H9 (cell line): ENCODE results near the gene CDH4. TPM values are rescaled to one million over a fixed set of nuclear protein-coding genes. Genes with fewer than 3 reads are reported as not detected.

Experiments
- DNase-seq: peaks from one replicate; pipeline ENCODE4 v3.0.0-alpha.2; 2017
- H2AFZ ChIP-seq: one replicate; pipeline ENCODE4 v1.6.1; 2013; ENCODE audit warnings: mild to moderate bottlenecking, low read length, control low read depth, moderate library complexity
- H2AK5ac ChIP-seq: 2 replicates; pipeline ENCODE4 v1.6.1; 2013; ENCODE audit warnings: low read length, control low read depth, mixed read lengths; ENCODE audit not compliant: insufficient read length
- H2BK120ac ChIP-seq: one replicate; pipeline ENCODE4 v1.6.1; 2013; ENCODE audit warnings: low read depth, mild to moderate bottlenecking, low read length, control low read depth, inconsistent platforms; ENCODE audit not compliant: poor library complexity, severe bottlenecking
- H2BK12ac ChIP-seq: 2 replicates; pipeline ENCODE4 v1.6.1; 2013; ENCODE audit warnings: low read length, control low read depth, mixed read lengths, low read depth; ENCODE audit not compliant: insufficient read length
- H2BK15ac ChIP-seq: 2 replicates; pipeline ENCODE4 v1.6.1; 2013; ENCODE audit warnings: low read depth, low read length, control low read depth
- H2BK20ac ChIP-seq: one replicate; pipeline ENCODE4 v1.6.1; 2013; ENCODE audit warnings: low read depth, mild to moderate bottlenecking, low read length, control low read depth, inconsistent platforms; ENCODE audit not compliant: poor library complexity, severe bottlenecking
- H2BK5ac ChIP-seq: 2 replicates; pipeline ENCODE4 v1.6.1; 2013; ENCODE audit warnings: low read length, control low read depth, mixed read lengths; ENCODE audit not compliant: insufficient read length
- H3K14ac ChIP-seq: 2 replicates; pipeline ENCODE4 v1.6.1; 2013; ENCODE audit warnings: low read length, control low read depth; ENCODE audit not compliant: insufficient read depth
- H3K18ac ChIP-seq: 2 replicates; pipeline ENCODE4 v1.6.1; 2013; ENCODE audit warnings: low read depth, mild to moderate bottlenecking, mixed read lengths, low read length, control low read depth; ENCODE audit not compliant: insufficient read length
- H3K23ac ChIP-seq: 2 replicates; pipeline ENCODE4 v1.6.1; 2013; ENCODE audit warnings: low read length, control low read depth, mixed read lengths, low read depth; ENCODE audit not compliant: insufficient read length
- H3K23me2 ChIP-seq: 2 replicates; pipeline ENCODE4 v1.6.1; 2013; ENCODE audit warnings: low read depth, mild to moderate bottlenecking, mixed read lengths, low read length, control low read depth; ENCODE audit not compliant: insufficient read length, poor library complexity, severe bottlenecking
- H3K27ac ChIP-seq: 2 replicates; pipeline ENCODE4 v1.5.1; 2013; ENCODE audit warnings: low read length, control low read depth, mixed read lengths, low read depth; ENCODE audit not compliant: insufficient read length
- H3K27me3 ChIP-seq: 2 replicates; pipeline ENCODE4 v1.6.1; 2013; ENCODE audit warnings: low read length, control low read depth, inconsistent platforms; ENCODE audit not compliant: insufficient read depth
- H3K4ac ChIP-seq: 2 replicates; pipeline ENCODE4 v1.6.1; 2013; ENCODE audit warnings: low read depth, mild to moderate bottlenecking, control low read depth, inconsistent platforms, low read length, moderate library complexity
- H3K4me1 ChIP-seq: 2 replicates; pipeline ENCODE4 v1.6.1; 2013; ENCODE audit warnings: low read length, control low read depth, inconsistent platforms; ENCODE audit not compliant: insufficient read depth
- H3K4me2 ChIP-seq: 2 replicates; pipeline ENCODE4 v1.6.1; 2013; ENCODE audit warnings: low read length, control low read depth, mixed read lengths; ENCODE audit not compliant: insufficient read length, insufficient read depth
- H3K56ac ChIP-seq: 2 replicates; pipeline ENCODE4 v1.6.1; 2013; ENCODE audit warnings: low read depth, mild to moderate bottlenecking, mixed read lengths, low read length, control low read depth; ENCODE audit not compliant: insufficient read length
- H3K79me1 ChIP-seq: 2 replicates; pipeline ENCODE4 v1.6.1; 2013; ENCODE audit warnings: low read depth, mild to moderate bottlenecking, moderate library complexity, low read length, control low read depth, inconsistent platforms; ENCODE audit not compliant: insufficient read depth, poor library complexity, severe bottlenecking
- H3K79me2 ChIP-seq: 2 replicates; pipeline ENCODE4 v1.6.1; 2013; ENCODE audit warnings: low read length, control low read depth, inconsistent platforms; ENCODE audit not compliant: insufficient read depth
- H3K9ac ChIP-seq: 2 replicates; pipeline ENCODE4 v1.6.1; 2013; ENCODE audit warnings: low read length, control low read depth, mixed read lengths; ENCODE audit not compliant: insufficient read length; ENCODE audit errors: extremely low read depth
- H3K9me3 ChIP-seq: one replicate; pipeline ENCODE4 v1.6.1; 2013; ENCODE audit warnings: low read depth, low read length, inconsistent platforms; ENCODE audit not compliant: control insufficient read depth
- H3T11ph ChIP-seq: one replicate; pipeline ENCODE4 v1.6.1; 2013; ENCODE audit warnings: mild to moderate bottlenecking, low read length, control low read depth, inconsistent platforms
- H4K20me1 ChIP-seq: one replicate; pipeline ENCODE4 v1.6.1; 2013; ENCODE audit not compliant: control insufficient read depth, insufficient read length, insufficient read depth
- H4K5ac ChIP-seq: 2 replicates; pipeline ENCODE4 v1.6.1; 2013; ENCODE audit warnings: low read depth, mild to moderate bottlenecking, mixed read lengths, low read length, control low read depth; ENCODE audit not compliant: insufficient read length
- H4K8ac ChIP-seq: replicated peaks from 2 replicates; pipeline ENCODE4 v1.6.1; 2013; ENCODE audit warnings: low read length, control low read depth, mixed read lengths, low read depth; ENCODE audit not compliant: insufficient read length
- H4K91ac ChIP-seq: 2 replicates; pipeline ENCODE4 v1.6.1; 2013; ENCODE audit warnings: low read depth, mild to moderate bottlenecking, moderate library complexity, mixed read lengths, low read length, control low read depth; ENCODE audit not compliant: insufficient read length
- H3K27ac Mint-ChIP-seq, 3 experiments: 2 replicates in 2 of 3; 3 replicates in 1 of 3; pipeline ENCODE4 v1.8.0; 2020 to 2021; ENCODE audit warnings: mixed read lengths in 3 of 3, mild to moderate bottlenecking in 1 of 3, moderate library complexity in 1 of 3
- H3K27me3 Mint-ChIP-seq: 2 replicates; pipeline ENCODE4 v1.8.0; 2021; ENCODE audit warnings: low read depth, mild to moderate bottlenecking, moderate library complexity, mixed read lengths
- H3K36me3 Mint-ChIP-seq, 3 experiments: 2 replicates in 2 of 3; 3 replicates in 1 of 3; pipeline ENCODE4 v1.8.0; 2020 to 2021; ENCODE audit warnings: low read depth in 3 of 3, mixed read lengths in 3 of 3; ENCODE audit not compliant: insufficient read depth in 1 of 3
- H3K4me1 Mint-ChIP-seq, 2 experiments: 2 replicates each; pipeline ENCODE4 v1.8.0; 2020; ENCODE audit warnings: mixed read lengths in 2 of 2
- H3K4me3 Mint-ChIP-seq, 2 experiments: 2 replicates in 1 of 2; 3 replicates in 1 of 2; pipeline ENCODE4 v1.8.0; 2020 to 2021; ENCODE audit warnings: mild to moderate bottlenecking in 2 of 2, mixed read lengths in 2 of 2, moderate library complexity in 1 of 2
- H3K9me3 Mint-ChIP-seq, 2 experiments: 2 replicates in 1 of 2; 3 replicates in 1 of 2; pipeline ENCODE4 v1.8.0; 2020; ENCODE audit warnings: mild to moderate bottlenecking in 2 of 2, mixed read lengths in 2 of 2, moderate library complexity in 1 of 2
- CTCF ChIP-seq: fragments of 200-600 bp; sonication (generic); conservative IDR thresholded peaks from 3 replicates; pipeline ENCODE4 v1.8.0; 2021; ENCODE audit warnings: antibody characterized with exemption, mild to moderate bottlenecking
- WGBS: extraction: QIAGEN DNeasy Blood & Tissue Kit; methylation state at CpG from one replicate; pipeline ENCODE4 v1.1.7; 2013; ENCODE audit warnings: missing lambda C conversion rate, low lambda C conversion rate, mixed read lengths; ENCODE audit not compliant: insufficient read length; ENCODE audit errors: extremely low coverage; 5-methylcytosine and 5-hydroxymethylcytosine counted together
- total RNA-seq: library from RNA; stranded (reverse); gene quantifications from 2 replicates; pipeline ENCODE4 v1.2.1, GENCODE V29; 2021

CDH4 gene
- total RNA-seq, 1 experiment from 2014 or later, result 3.0 TPM

GRCh38 chr20:61355585-61355984, 103.5 kb downstream of the CDH4 start:
- Histone ChIP-seq H3K14ac (no peak overlapping the region), H3K4me2 (no peak overlapping the region), H3K79me2 (no peaks in the 10 kb centered on the region), H3K9ac (no peak overlapping the region), H4K20me1 (no peaks in the 10 kb centered on the region), H2BK12ac (no peak overlapping the region), H3K23me2 (peaks cover 3% of the 10 kb centered on the region), H3K9me3 (no peaks in the 10 kb centered on the region), H4K8ac (no peak overlapping the region), H3K79me1 (no peaks in the 10 kb centered on the region), H3K23ac (no peak overlapping the region), H3K27ac (no peak overlapping the region), H2AK5ac (no peak overlapping the region), H3K56ac (no peak overlapping the region), H2BK5ac (no peak overlapping the region), H4K5ac (no peak overlapping the region), H3K4me1 (no peaks in the 10 kb centered on the region), H3K4ac (no peak overlapping the region), H3T11ph (no peak overlapping the region), H2BK20ac (no peak overlapping the region), H2BK15ac (no peak overlapping the region), H4K91ac (no peak overlapping the region), H3K27me3 (peaks cover 25% of the 10 kb centered on the region; the same call in 1 of the 2 replicates), H3K18ac (no peak overlapping the region), H2AFZ (no peak overlapping the region), H2BK120ac (no peak overlapping the region)
- no peak for TF ChIP-seq CTCF
- Mint-ChIP-seq H3K27me3 (peaks cover 76% of the 10 kb centered on the region), H3K4me3 (no peak overlapping the region), H3K4me1 (peaks cover 38 to 41% of the 10 kb centered on the region in 2 experiments), H3K27ac (no peak overlapping the region), H3K36me3 (peaks cover 0 to 3% (median 0%) of the 10 kb centered on the region in 3 experiments; a peak in 4 of 7 replicates), H3K9me3 (no peaks in the 10 kb centered on the region)
- no CpG with 5 or more reads among the region's 5 CpGs for WGBS
- no peak for DNase-seq
